RWPE2 (cell line): Measurements from ENCODE around the gene BRD7.

ENCODE experiments used
- ATAC-seq: fragments of 200-7000 bp; cut with Tn5 transposase; 3 replicates; pipeline ENCODE4 v1.9.1; 2021; ENCODE audit warnings: low read depth
- DNase-seq: peaks from one replicate; pipeline ENCODE4 v3.0.0-alpha.2; 2020; ENCODE audit warnings: low spot score
- H3K27ac ChIP-seq: fragments of 450-650 bp; 2 replicates; pipeline ENCODE4 v1.5.1; 2017; ENCODE audit warnings: mild to moderate bottlenecking; ENCODE audit not compliant: poor library complexity, severe bottlenecking
- H3K27me3 ChIP-seq: fragments of 250-450 bp; sonication (Bioruptor Pico); 2 replicates; pipeline ENCODE4 v1.5.1; 2021; ENCODE audit warnings: mild to moderate bottlenecking, moderate library complexity; ENCODE audit not compliant: insufficient read depth, poor library complexity, severe bottlenecking
- H3K36me3 ChIP-seq: fragments of 250-450 bp; sonication (Bioruptor Pico); 2 replicates; pipeline ENCODE4 v1.5.1; 2020; ENCODE audit warnings: low read depth, mild to moderate bottlenecking, moderate library complexity
- H3K4me1 ChIP-seq: fragments of 250-450 bp; sonication (Bioruptor Pico); 2 replicates; pipeline ENCODE4 v1.5.1; 2021; ENCODE audit warnings: mild to moderate bottlenecking, moderate library complexity; ENCODE audit not compliant: insufficient read depth, poor library complexity, severe bottlenecking
- H3K4me3 ChIP-seq: fragments of 250-450 bp; sonication (Bioruptor Pico); 2 replicates; pipeline ENCODE4 v1.5.1; 2021; ENCODE audit warnings: mild to moderate bottlenecking, moderate library complexity; ENCODE audit not compliant: severe bottlenecking
- H3K9me3 ChIP-seq: fragments of 250-450 bp; sonication (Bioruptor Pico); 2 replicates; pipeline ENCODE4 v1.5.1; 2021; ENCODE audit warnings: mild to moderate bottlenecking, moderate library complexity; ENCODE audit not compliant: severe bottlenecking
- TF ChIP-seq, protein P1 (sequence below): fragments of 450-650 bp; IDR thresholded peaks from one replicate; pipeline ENCODE4 v1.5.1; 2017; ENCODE audit warnings: mild to moderate bottlenecking, moderate library complexity; ENCODE audit not compliant: poor library complexity, severe bottlenecking

The BRD7 gene

DNA sequence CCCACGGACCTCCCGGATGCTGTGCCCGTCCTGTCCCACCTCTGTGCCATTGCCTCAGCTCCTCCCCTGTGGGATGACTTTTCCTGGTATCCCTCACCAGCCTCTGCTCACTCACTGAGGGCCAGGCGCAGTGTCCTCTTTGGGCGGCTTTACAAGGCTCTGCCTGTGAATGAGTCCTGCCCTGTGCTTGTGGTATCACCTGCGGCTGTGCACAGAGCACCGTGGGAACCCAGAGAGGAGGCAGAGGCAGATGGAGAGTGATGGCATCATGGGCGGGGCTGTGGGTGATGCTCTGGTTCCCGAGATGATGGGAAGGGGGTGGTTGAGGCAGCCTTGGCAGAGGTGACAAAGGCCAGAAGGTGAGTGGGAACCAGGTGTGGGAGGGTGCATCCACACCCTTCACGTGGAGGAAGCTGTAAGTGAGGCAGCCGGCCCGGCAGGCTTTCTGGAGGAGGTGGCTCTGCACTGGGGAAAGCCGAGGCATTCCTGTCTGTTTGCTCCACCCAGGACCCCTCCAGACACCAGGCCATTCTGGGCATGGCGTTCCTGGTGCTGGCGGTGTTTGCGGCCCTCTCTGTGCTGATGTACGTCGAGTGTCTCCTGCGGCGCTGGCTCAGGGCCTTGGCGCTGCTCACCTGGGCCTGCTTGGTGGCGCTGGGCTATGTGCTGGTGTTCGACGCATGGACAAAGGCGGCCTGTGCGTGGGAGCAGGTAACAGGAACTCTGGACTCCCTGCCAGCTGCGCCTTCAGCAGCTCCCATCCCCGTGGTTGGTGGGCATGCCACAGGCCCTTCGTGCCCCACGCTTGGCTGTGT lies 78.6 kb downstream of the BRD7 start:
- no peaks in the 10 kb centered on the region for H3K27me3 ChIP-seq
- DNase-seq = no peak
- no peak overlapping the region for H3K27ac ChIP-seq
- no peak overlapping the region for H3K4me3 ChIP-seq
- H3K4me1 ChIP-seq = no peaks in the 10 kb centered on the region
- no peak for ATAC-seq
- TF ChIP-seq, protein P1, sequence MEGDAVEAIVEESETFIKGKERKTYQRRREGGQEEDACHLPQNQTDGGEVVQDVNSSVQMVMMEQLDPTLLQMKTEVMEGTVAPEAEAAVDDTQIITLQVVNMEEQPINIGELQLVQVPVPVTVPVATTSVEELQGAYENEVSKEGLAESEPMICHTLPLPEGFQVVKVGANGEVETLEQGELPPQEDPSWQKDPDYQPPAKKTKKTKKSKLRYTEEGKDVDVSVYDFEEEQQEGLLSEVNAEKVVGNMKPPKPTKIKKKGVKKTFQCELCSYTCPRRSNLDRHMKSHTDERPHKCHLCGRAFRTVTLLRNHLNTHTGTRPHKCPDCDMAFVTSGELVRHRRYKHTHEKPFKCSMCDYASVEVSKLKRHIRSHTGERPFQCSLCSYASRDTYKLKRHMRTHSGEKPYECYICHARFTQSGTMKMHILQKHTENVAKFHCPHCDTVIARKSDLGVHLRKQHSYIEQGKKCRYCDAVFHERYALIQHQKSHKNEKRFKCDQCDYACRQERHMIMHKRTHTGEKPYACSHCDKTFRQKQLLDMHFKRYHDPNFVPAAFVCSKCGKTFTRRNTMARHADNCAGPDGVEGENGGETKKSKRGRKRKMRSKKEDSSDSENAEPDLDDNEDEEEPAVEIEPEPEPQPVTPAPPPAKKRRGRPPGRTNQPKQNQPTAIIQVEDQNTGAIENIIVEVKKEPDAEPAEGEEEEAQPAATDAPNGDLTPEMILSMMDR = no peak
- no peaks in the 10 kb centered on the region for H3K9me3 ChIP-seq
- no peaks in the 10 kb centered on the region for H3K36me3 ChIP-seq

DNA sequence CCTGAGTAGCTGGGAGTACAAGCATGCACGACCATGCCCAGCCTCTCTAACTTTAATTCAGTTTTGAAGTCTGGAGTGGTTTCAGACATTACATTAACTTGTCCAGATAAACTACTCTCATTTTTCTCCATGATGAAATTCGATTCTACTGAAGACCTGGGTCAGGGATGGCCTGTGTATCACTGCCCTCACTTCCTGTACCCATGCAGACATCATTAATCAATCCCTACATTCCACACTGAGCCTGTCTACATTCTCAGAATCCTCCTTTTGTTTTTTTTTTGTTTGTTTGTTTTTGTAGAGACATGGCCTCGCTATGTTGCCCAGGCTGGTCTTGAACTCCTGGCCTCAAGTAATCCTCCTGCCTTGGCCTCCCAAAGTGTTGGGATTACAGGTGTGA lies 79.9 kb downstream of the BRD7 start:
- no peak overlapping the region for H3K27ac ChIP-seq
- H3K27me3 ChIP-seq = no peaks in the 10 kb centered on the region
- H3K4me3 ChIP-seq = no peak overlapping the region
- H3K36me3 ChIP-seq = no peaks in the 10 kb centered on the region
- DNase-seq = no peak
- no peaks in the 10 kb centered on the region for H3K4me1 ChIP-seq
- TF ChIP-seq, protein P1 = no peak
- H3K9me3 ChIP-seq = no peaks in the 10 kb centered on the region
- no peak for ATAC-seq

DNA sequence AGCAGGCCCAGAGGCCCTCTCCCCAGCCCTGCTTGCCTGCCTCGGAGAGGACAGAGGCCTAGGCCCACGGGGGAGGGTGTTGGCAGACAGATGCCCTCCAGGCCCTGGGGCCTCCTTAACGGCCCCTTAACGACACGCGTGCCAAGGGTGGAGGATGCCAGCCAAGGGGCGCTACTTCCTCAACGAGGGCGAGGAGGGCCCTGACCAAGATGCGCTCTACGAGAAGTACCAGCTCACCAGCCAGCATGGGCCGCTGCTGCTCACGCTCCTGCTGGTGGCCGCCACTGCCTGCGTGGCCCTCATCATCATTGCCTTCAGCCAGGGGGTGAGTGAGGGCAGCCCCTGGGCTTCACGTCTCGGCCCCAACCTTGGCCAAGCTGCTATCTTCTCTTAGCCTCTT lies 80.8 kb downstream of the BRD7 start:
- H3K27ac ChIP-seq = no peak overlapping the region
- no peak overlapping the region for H3K4me3 ChIP-seq
- no peaks in the 10 kb centered on the region for H3K27me3 ChIP-seq
- no peaks in the 10 kb centered on the region for H3K4me1 ChIP-seq
- H3K9me3 ChIP-seq = no peaks in the 10 kb centered on the region
- ATAC-seq (no peak), DNase-seq (no peak)
- H3K36me3 ChIP-seq = no peaks in the 10 kb centered on the region
- TF ChIP-seq, protein P1 = no peak

DNA sequence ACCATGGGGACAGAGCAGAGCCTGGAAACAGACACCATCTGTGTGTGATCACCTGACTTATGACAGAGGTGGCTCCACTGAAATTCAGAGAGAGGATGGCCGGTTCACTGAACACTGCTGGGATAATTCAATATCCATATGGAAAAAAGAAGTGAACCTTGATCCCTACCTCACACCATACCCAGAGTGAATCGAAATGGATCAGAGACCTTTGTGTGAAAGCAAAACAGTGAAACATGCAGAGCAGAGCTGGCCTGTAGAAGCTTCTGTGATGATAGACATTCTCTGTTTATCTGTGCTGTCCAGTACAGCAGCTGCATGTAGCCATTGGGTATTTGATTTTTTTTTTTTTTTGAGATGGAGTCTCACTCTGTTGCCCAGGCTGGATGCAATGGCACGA lies 82.1 kb downstream of the BRD7 start:
- Histone ChIP-seq H3K27ac (no peak overlapping the region), H3K4me3 (no peak overlapping the region), H3K4me1 (no peaks in the 10 kb centered on the region), H3K27me3 (no peaks in the 10 kb centered on the region), H3K9me3 (no peaks in the 10 kb centered on the region), H3K36me3 (no peaks in the 10 kb centered on the region)
- ATAC-seq = no peak
- DNase-seq = no peak
- TF ChIP-seq, protein P1 = no peak

DNA sequence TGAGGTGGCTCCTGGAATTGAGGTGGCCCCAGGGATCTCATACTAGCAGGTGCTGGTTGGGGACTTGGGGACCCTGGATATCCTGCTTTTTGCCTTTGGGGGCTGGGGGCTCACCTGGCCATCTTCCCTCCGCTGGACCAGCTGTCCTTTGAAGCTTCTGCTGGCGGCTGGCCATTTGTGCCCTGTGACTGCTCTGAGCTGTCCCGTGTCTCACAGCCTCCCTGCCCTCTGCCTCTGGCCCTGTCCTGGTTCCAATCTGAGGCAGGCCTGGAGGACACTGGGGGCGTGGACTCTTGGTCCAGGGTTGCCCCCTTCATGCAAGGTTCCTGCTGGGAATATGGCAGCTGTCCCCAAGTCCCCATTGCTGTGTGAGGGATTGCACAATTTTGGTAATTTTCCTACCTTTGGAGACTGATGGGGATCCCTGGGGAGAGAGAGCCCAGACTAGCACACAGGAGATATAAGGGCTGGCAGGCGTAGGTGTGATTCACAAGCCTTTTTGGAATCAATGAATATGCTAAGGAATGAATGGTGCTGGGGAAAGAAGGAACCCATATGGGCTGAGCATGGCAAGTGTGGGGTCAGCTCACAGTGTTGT lies 83.3 kb downstream of the BRD7 start:
- Histone ChIP-seq H3K9me3 (no peaks in the 10 kb centered on the region), H3K4me3 (no peak overlapping the region), H3K36me3 (no peaks in the 10 kb centered on the region), H3K4me1 (no peaks in the 10 kb centered on the region), H3K27me3 (no peaks in the 10 kb centered on the region), H3K27ac (no peak overlapping the region)
- TF ChIP-seq, protein P1 = no peak
- ATAC-seq = no peak
- no peak for DNase-seq
